Chondrocyte (in vitro differentiated cells): Measurements from ENCODE around the gene MADCAM1. TPM values are rescaled to one million over a fixed set of nuclear protein-coding genes. Genes with fewer than 3 reads are reported as not detected.

Experiments
- DNase-seq: peaks from one replicate; pipeline ENCODE4 v3.0.0; 2021; ENCODE audit warnings: mixed read lengths, low spot score
- H3K27ac Mint-ChIP-seq: one replicate; pipeline ENCODE4 v1.8.0; 2021; ENCODE audit warnings: mild to moderate bottlenecking, moderate library complexity, mixed read lengths; ENCODE audit not compliant: unreplicated experiment
- H3K27me3 Mint-ChIP-seq: 2 replicates; pipeline ENCODE4 v1.8.0; 2021; ENCODE audit warnings: low read depth, mixed read lengths
- H3K36me3 Mint-ChIP-seq: 2 replicates; pipeline ENCODE4 v1.8.0; 2021; ENCODE audit warnings: low read depth, mixed read lengths
- H3K4me1 Mint-ChIP-seq: 2 replicates; pipeline ENCODE4 v1.8.0; 2021; ENCODE audit warnings: low read depth, mild to moderate bottlenecking, mixed read lengths
- H3K4me3 Mint-ChIP-seq: one replicate; pipeline ENCODE4 v1.8.0; 2021; ENCODE audit warnings: mild to moderate bottlenecking, moderate library complexity, mixed read lengths; ENCODE audit not compliant: unreplicated experiment
- H3K9me3 Mint-ChIP-seq: 2 replicates; pipeline ENCODE4 v1.8.0; 2021; ENCODE audit warnings: low read depth, mixed read lengths
- total RNA-seq: library from RNA; stranded (reverse); gene quantifications from 3 replicates; pipeline ENCODE4 v1.2.1, GENCODE V29; 2021
- TF ChIP-seq, protein P1 (sequence below): fragments of 200-600 bp; sonication (generic); IDR thresholded peaks from 2 replicates; pipeline ENCODE4 v1.5.0; 2021; ENCODE audit warnings: antibody characterized with exemption, mild to moderate bottlenecking, moderate library complexity

The MADCAM1 gene
- total RNA-seq, 1 donor from 2014 or later: 0.62 TPM

DNA sequence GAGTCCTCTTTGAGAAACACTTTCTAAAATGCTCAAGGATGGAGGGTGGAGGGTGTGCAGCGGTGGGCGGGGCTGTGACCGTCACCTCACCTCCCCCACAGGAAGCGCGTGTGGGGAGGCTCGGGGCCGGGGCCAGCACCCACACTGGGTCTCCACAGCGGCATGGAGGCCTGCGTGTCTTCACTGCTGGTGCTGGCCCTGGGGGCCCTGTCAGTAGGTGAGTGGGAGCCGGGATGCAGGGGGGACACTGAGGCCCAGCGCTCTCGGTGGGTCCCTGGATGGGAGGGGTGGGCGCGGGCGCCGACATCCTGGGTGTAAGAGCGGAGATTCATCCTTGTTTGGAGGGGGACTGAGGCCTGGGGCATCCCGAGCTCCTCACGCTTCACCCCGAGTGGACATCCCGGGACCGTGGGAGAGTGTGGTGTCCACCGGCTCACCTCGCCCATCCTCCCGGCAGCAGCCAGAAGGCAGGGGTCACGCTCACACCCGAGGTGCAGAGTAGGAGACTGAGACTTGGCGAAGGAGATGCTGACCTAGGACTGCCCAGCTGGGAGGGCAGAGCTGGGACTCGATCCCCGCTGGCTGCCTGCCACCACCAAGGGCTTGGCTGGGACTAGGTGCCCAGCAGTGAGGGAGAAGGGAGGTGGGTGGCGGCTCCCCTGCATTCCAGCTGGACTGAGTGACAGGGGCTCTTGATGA lies 47.8 kb downstream of the MADCAM1 start, which contains the start of gene GZMM:
TSS of gene GZMM (plus strand) at position 144 of the 699 bp plus-strand sequence. CDS start at position 163, 19 bp downstream.
- Mint-ChIP-seq H3K36me3 (peaks cover 3% of the 10 kb centered on the region), H3K27ac (no peak within 1 kb of the TSS), H3K4me3 (no peak within 1 kb of the TSS), H3K4me1 (no peaks in the 10 kb centered on the region), H3K27me3 (no peaks in the 10 kb centered on the region), H3K9me3 (no peaks in the 10 kb centered on the region)
- TF ChIP-seq, protein P1, sequence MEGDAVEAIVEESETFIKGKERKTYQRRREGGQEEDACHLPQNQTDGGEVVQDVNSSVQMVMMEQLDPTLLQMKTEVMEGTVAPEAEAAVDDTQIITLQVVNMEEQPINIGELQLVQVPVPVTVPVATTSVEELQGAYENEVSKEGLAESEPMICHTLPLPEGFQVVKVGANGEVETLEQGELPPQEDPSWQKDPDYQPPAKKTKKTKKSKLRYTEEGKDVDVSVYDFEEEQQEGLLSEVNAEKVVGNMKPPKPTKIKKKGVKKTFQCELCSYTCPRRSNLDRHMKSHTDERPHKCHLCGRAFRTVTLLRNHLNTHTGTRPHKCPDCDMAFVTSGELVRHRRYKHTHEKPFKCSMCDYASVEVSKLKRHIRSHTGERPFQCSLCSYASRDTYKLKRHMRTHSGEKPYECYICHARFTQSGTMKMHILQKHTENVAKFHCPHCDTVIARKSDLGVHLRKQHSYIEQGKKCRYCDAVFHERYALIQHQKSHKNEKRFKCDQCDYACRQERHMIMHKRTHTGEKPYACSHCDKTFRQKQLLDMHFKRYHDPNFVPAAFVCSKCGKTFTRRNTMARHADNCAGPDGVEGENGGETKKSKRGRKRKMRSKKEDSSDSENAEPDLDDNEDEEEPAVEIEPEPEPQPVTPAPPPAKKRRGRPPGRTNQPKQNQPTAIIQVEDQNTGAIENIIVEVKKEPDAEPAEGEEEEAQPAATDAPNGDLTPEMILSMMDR: no peak
- DNase-seq: no peak

DNA sequence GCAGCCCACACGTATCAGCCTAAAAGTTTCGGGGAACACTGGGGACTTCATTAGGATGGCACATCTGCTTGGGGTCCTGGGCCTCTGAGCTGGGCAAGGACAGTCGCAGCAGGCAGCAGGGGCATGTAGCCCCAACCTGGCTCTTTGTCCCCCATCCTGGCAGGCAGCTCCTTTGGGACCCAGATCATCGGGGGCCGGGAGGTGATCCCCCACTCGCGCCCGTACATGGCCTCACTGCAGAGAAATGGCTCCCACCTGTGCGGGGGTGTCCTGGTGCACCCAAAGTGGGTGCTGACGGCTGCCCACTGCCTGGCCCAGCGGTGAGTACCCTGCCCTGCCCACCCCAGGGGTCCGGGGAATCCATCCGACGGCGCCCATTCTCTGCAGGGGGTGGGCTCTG lies 50.8 kb downstream of the MADCAM1 start:
- Mint-ChIP-seq H3K36me3 (peaks cover 2% of the 10 kb centered on the region), H3K27ac (no peak overlapping the region), H3K4me1 (peaks cover 4% of the 10 kb centered on the region), H3K4me3 (no peak overlapping the region), H3K9me3 (no peaks in the 10 kb centered on the region), H3K27me3 (no peaks in the 10 kb centered on the region)
- TF ChIP-seq, protein P1: no peak
- DNase-seq: no peak

DNA sequence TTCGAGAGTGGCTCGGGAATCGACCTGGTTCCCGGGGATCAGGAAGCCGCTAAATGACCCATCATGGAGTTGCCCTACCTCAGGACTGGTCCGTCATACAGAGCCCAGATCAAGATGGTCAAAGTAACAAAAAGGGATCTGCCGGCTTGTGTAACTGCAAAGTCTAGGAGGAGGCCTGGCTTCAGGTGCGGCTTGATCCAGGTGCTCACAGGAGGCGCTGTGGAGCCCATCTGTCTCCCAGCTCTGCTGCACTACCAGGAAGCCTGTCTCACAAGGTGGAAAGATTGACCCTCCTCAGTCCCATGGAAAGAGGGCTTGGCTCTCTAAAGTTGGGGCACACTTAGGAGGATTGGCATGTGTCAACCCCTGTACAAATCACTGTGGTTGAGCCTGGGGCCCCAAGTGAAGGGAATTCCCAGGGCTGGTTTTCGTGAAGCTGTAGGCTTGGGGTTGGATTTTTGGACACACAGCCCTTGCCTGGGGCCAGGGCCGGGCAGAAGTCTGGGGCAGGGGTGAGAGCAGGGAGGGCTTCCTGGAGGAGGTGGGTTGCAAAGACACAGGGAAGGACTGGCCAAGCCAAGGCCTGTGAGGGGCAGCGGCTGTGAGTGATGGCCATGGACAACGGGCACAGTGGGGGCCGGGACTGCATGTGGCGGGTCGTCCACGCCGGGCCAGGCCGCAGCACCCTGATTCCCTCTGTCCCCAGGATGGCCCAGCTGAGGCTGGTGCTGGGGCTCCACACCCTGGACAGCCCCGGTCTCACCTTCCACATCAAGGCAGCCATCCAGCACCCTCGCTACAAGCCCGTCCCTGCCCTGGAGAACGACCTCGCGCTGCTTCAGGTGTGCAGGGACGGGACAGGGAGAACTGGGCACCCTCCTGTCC lies 51.8 kb downstream of the MADCAM1 start:
- Mint-ChIP-seq H3K36me3 (peaks cover 2% of the 10 kb centered on the region), H3K27ac (no peak overlapping the region), H3K9me3 (no peaks in the 10 kb centered on the region), H3K27me3 (no peaks in the 10 kb centered on the region), H3K4me1 (peaks cover 4% of the 10 kb centered on the region), H3K4me3 (no peak overlapping the region)
- TF ChIP-seq, protein P1: peak; percentile 17
- DNase-seq: no peak

DNA sequence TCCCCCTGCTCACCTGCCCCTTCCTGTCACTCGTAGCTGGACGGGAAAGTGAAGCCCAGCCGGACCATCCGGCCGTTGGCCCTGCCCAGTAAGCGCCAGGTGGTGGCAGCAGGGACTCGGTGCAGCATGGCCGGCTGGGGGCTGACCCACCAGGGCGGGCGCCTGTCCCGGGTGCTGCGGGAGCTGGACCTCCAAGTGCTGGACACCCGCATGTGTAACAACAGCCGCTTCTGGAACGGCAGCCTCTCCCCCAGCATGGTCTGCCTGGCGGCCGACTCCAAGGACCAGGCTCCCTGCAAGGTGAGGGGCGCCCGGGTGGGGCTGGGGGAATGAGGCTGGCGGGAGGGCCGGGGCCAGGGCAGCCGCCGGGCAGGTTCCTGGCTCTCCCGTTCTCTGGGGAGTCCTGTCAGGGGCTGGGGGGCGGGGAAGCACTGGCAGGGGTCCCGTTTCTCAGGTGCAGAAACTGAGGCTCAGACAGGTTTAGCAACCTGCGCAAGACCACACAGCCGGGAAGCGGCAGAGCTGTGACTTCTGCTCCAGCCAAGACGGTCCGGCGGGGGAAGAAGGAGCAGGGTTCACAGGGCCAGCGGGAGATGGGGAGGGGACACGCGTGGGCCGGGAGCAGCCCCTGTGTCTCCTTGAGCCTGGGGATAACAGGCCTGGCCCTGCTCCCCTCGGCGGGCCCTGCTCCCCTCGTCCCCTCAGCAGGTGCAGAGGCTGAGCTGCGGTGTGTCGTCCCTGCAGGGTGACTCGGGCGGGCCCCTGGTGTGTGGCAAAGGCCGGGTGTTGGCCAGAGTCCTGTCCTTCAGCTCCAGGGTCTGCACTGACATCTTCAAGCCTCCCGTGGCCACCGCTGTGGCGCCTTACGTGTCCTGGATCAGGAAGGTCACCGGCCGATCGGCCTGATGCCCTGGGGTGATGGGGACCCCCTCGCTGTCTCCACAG lies 52.9 kb downstream of the MADCAM1 start:
- Mint-ChIP-seq H3K27ac (no peak overlapping the region), H3K9me3 (no peaks in the 10 kb centered on the region), H3K27me3 (no peaks in the 10 kb centered on the region), H3K4me3 (no peak overlapping the region), H3K36me3 (no peaks in the 10 kb centered on the region), H3K4me1 (peaks cover 4% of the 10 kb centered on the region)
- no peak for DNase-seq
- TF ChIP-seq, protein P1: no peak
